Activated naive CD4-positive, alpha-beta T cell treated with anti-CD3 and anti-CD28 coated beads for 36 hours (primary cell): Measurements from ENCODE around the gene TGFB2. TPM values are rescaled to one million over a fixed set of nuclear protein-coding genes. Genes with fewer than 3 reads are reported as not detected.

Experiments
- CTCF ChIA-PET: fragments of 350-600 bp; sonication (Branson Sonifier 250); formaldehyde crosslinking; loops from one replicate; lab custom pipeline; 2021; ENCODE audit warnings: antibody characterized with exemption; lab: Charles Lee
- DNase-seq: peaks from one replicate; pipeline ENCODE4 v3.0.0-alpha.2; 2020
- H3K27ac Mint-ChIP-seq: one replicate; pipeline ENCODE4 v1.8.0; 2021; ENCODE audit warnings: mild to moderate bottlenecking, mixed read lengths
- H3K27me3 Mint-ChIP-seq: one replicate; pipeline ENCODE4 v1.8.0; 2021; ENCODE audit warnings: low read depth, mixed read lengths
- H3K36me3 Mint-ChIP-seq: one replicate; pipeline ENCODE4 v1.8.0; 2021; ENCODE audit warnings: low read depth, mixed read lengths
- H3K4me1 Mint-ChIP-seq: one replicate; pipeline ENCODE4 v1.8.0; 2021; ENCODE audit warnings: low read depth, mixed read lengths
- H3K4me3 Mint-ChIP-seq: one replicate; pipeline ENCODE4 v1.8.0; 2021; ENCODE audit warnings: mild to moderate bottlenecking, moderate library complexity, mixed read lengths
- H3K9me3 Mint-ChIP-seq: one replicate; pipeline ENCODE4 v1.8.0; 2021; ENCODE audit warnings: mixed read lengths
- intact Hi-C: fragments of 100-400 bp; cut with micrococcal nuclease; formaldehyde crosslinking; loops from one replicate; pipeline ENCODE4 v1.15.1; 2023
- total RNA-seq, 2 experiments: library from RNA; stranded (reverse); gene quantifications; one replicate each; pipeline ENCODE4 v1.2.3, GENCODE V29; 2021

Gene TGFB2
- total RNA-seq, 2 experiments from 2014 or later, result 0.14 TPM; not detected in 1

DNA sequence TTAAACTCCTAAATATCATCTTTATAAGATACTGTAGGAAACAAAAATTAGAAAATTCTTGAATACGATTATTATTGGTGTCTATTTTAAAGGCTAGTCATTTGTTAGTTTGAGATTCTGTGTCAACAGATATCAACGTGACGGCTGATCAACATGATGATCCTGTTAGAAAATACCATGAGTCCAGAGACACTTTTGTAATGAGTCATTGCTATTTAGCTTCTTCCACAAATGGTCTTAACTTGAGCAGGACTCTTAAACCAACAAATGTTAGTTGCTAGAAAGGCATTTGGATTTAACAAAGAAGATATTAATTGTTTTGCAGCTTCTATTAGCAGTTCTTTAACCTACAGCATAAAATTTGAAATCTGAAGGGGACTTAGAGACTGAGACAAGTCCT is 131.2 kb downstream of the TGFB2 start:
- H3K27me3 Mint-ChIP-seq, result peaks cover 6% of the 10 kb centered on the region
- DNase-seq, result no peak
- intact Hi-C loops, result no loop called here
- no peaks in the 10 kb centered on the region for H3K9me3 Mint-ChIP-seq
- no peak overlapping the region for H3K27ac Mint-ChIP-seq
- peaks cover 9% of the 10 kb centered on the region for H3K4me1 Mint-ChIP-seq
- CTCF ChIA-PET, result no interaction called here
- H3K36me3 Mint-ChIP-seq, result no peaks in the 10 kb centered on the region
- no peak overlapping the region for H3K4me3 Mint-ChIP-seq

DNA sequence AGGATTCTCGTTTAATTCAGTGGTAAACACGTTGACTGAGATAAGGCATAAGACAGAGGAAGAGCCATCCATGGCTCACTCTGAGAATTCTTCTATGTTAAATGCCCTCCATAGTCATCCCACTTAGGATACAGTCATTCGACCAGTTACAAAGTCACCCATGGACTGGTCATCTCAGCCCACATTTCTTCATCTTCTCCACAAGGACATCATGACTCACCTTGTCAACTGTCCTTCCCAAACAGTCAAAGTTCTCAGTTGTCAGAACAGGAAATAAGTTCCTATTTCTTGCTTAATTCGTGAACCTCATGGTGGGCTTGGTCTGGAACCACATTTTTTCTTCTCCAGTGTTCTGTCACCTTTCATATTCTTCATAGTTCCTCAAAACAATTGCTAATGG is 133.2 kb downstream of the TGFB2 start:
- Mint-ChIP-seq H3K27me3 (peaks cover 9% of the 10 kb centered on the region), H3K9me3 (no peaks in the 10 kb centered on the region), H3K27ac (no peak overlapping the region), H3K4me3 (no peak overlapping the region), H3K4me1 (peaks cover 8% of the 10 kb centered on the region), H3K36me3 (no peaks in the 10 kb centered on the region)
- intact Hi-C loops, result no loop called here
- CTCF ChIA-PET, result no interaction called here
- no peak for DNase-seq

DNA sequence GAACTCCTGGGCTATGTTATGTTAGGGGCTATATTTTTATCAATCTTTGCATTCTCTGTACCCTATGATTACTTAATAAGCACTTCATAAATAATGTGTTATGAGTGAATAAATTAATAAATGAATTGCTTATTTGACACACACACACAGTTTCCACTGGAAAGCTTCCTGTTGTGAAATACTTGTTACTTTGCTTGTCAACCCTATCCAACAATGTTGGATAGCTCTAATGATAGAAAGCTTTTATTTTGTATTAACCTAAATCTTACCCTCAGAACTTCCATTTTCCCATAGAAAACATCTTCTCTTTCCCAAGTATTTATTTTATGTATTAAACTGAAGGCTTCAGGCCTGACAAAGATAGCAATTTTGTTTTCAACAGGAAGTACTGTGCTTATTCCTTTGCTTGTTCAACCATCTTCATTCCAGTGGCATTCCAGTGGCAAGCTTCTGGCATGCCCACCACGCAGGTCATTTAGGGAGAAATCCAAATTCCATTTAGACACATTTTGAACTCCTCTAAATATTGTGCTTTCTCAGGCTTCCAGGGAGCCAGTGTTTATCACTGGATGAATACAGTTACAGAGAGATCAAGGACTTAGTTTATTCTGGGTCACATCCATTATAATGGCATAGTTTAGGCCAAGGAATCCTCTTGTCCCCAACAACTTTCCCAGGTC is 134.4 kb downstream of the TGFB2 start:
- Mint-ChIP-seq H3K9me3 (no peaks in the 10 kb centered on the region), H3K27ac (no peak overlapping the region), H3K27me3 (peaks cover 9% of the 10 kb centered on the region), H3K4me1 (no peaks in the 10 kb centered on the region), H3K36me3 (no peaks in the 10 kb centered on the region), H3K4me3 (no peak overlapping the region)
- intact Hi-C loops, result no loop called here
- no peak for DNase-seq
- CTCF ChIA-PET, result no interaction called here

DNA sequence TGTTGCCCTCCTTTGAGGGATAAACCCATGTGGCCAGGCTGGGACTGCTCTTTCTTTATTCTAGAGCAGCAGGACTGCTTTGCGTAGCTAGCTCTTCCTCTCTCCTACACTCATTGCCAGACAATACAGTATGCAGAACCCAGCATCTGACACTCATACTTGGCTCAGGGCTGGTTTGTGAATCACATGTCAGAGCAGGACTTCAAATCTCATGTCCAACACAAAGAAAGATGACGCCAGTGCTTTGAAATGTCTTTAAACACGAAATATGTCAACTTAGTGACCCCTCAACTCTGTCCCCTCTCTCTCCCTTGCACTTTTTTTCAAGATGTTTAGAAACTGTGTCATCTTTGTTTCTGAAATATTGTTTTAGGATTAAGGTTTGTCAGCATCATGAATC is 135.0 kb downstream of the TGFB2 start:
- Mint-ChIP-seq H3K4me1 (no peaks in the 10 kb centered on the region), H3K4me3 (no peak overlapping the region), H3K27me3 (peaks cover 9% of the 10 kb centered on the region), H3K9me3 (no peaks in the 10 kb centered on the region), H3K27ac (no peak overlapping the region), H3K36me3 (no peaks in the 10 kb centered on the region)
- CTCF ChIA-PET, result no interaction called here
- intact Hi-C loops, result no loop called here
- DNase-seq, result no peak

DNA sequence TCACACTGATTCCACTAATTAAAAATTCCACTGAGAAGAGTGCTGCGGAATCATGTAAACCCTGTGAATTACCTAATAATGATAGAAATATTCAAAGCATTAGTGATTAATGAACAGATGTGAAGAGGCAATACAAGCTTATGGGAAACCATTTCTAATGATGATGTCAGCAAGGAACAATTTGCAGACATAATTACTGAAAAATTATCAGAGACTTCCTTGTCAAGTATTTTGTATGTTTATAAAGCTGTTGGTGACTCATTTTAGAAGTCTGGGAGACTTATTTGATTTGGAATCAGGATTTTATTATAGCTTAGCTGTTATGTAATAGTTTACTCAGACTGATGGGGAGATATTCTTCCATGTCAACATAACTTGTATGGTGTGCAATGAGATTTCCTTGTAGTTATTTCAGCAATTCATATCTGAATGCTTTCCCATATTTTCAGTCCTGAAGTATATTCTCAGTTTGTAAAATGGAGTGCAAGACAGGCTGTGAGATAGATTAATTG is 135.5 kb downstream of the TGFB2 start:
- no peaks in the 10 kb centered on the region for H3K36me3 Mint-ChIP-seq
- H3K27me3 Mint-ChIP-seq, result peaks cover 9% of the 10 kb centered on the region
- no peak for DNase-seq
- H3K9me3 Mint-ChIP-seq, result no peaks in the 10 kb centered on the region
- H3K4me1 Mint-ChIP-seq, result no peaks in the 10 kb centered on the region
- intact Hi-C loops, result no loop called here
- no peak overlapping the region for H3K27ac Mint-ChIP-seq
- CTCF ChIA-PET, result no interaction called here
- H3K4me3 Mint-ChIP-seq, result no peak overlapping the region

DNA sequence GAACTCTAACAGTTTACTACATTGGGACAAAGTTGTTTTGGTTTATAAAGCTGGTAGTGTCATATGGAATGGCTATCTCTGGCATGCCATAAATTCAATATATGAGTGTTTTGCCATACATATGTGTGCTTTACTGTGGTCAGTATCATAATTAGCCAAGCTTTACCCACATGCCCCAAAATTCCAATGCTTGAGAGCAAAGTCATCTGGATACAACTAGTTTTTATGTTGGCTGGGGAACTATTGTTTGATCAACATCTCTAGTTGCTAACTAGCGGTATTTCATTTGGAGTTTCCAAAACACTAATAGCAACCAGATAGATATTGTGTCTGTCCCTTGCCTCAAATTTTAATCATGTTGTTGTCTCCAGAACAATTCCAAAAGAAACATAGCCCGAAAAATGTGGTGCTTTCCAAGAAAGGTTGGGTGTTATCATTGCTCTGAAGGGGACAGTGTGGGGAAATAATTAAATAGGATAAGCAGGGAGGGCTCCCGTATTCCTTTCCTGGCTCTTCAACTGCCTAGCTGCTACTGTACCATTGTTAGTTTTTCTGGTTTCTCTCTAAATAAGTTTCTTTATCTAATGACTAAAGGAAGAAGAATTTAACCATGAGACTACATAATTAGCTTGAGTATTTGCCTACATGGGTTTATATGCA is 136.1 kb downstream of the TGFB2 start:
- intact Hi-C loops, result no loop called here
- CTCF ChIA-PET, result no interaction called here
- H3K4me3 Mint-ChIP-seq, result no peak overlapping the region

DNA sequence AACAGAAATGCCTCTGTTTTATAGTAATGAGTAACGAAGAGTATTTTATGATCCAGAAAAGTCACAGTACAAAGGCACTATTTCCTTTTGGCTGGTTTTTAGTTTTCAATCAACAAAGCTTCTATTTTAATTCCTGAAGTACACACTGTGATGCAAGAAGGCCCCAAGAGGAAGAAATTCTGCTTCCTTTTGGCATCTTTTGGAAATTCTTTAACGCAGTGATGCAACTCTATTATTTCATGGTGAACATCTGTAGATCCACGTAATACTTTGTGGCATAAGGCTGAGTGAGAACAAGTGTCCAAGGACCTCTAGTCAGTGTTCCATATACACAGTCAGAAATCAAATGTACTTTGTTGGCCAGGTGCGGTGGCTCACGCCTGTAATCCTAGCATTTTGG is 137.5 kb downstream of the TGFB2 start:
- Mint-ChIP-seq H3K36me3 (no peaks in the 10 kb centered on the region), H3K27me3 (peaks cover 5% of the 10 kb centered on the region), H3K9me3 (no peaks in the 10 kb centered on the region), H3K27ac (no peak overlapping the region), H3K4me1 (no peaks in the 10 kb centered on the region), H3K4me3 (no peak overlapping the region)
- no peak for DNase-seq
- intact Hi-C loops, result no loop called here
- CTCF ChIA-PET, result no interaction called here

More for the DNA sequence above, 136.1 kb downstream of the TGFB2 start:
- Mint-ChIP-seq H3K9me3 (no peaks in the 10 kb centered on the region), H3K4me1 (no peaks in the 10 kb centered on the region), H3K27ac (no peak overlapping the region), H3K36me3 (no peaks in the 10 kb centered on the region), H3K27me3 (peaks cover 9% of the 10 kb centered on the region)
- no peak for DNase-seq

DNA sequence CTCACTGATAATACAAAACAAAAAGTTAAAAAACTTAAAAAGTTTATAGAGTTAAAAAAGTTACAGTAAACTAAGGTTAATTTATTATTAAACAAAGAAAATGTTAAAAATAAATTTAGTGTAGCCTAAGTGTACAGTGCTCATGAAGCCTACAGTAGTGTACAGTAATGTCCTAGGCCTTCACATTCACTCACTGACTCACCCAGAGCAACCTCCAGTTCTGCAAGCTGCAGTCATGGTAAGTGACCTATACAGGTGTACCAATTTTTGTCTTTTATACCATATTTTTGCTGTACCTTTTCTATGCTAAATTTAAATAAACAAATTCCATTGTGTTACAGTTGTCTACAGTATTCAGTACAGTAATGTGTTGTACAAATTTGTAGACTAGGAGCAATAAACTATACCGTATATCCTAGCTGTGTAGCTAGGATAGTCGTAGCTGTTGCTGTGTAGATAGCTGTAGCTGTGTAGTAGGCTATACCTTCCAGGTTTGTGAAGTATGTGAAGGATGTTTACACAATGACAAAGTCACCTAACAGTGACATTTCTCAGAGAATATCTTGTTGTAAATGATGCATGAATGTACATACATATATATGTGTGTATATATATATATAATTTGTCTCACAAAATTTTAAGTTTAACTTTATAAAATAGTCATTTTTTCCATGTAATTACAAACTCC is 140.2 kb downstream of the TGFB2 start:
- H3K36me3 Mint-ChIP-seq, result no peaks in the 10 kb centered on the region
- no peak overlapping the region for H3K27ac Mint-ChIP-seq
- no peak for DNase-seq
- H3K27me3 Mint-ChIP-seq, result peaks cover 3% of the 10 kb centered on the region
- no peaks in the 10 kb centered on the region for H3K9me3 Mint-ChIP-seq
- intact Hi-C loops, result no loop called here
- no peaks in the 10 kb centered on the region for H3K4me1 Mint-ChIP-seq
- H3K4me3 Mint-ChIP-seq, result no peak overlapping the region
- CTCF ChIA-PET, result no interaction called here

DNA sequence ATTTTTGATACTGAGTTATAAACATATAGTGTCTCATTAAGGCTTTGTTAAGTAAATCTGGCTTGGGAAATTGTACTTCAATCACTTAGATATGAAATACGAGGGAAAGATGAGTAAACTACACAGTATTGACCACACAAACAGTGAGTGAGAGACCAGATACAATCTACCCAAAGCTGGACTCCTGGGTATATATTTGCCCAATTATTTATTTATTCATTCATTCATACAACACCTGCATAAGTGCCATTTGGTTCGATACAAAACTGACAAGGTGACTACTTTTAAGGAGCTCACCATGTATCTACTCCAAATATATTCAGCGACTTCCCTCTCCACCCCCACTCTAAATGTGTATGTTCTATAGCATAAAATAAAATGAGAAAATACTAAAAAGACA is 143.4 kb downstream of the TGFB2 start:
- Mint-ChIP-seq H3K9me3 (no peaks in the 10 kb centered on the region), H3K4me3 (no peak overlapping the region), H3K27me3 (no peaks in the 10 kb centered on the region), H3K4me1 (no peaks in the 10 kb centered on the region), H3K36me3 (no peaks in the 10 kb centered on the region), H3K27ac (no peak overlapping the region)
- no peak for DNase-seq
- CTCF ChIA-PET, result no interaction called here
- intact Hi-C loops, result no loop called here

DNA sequence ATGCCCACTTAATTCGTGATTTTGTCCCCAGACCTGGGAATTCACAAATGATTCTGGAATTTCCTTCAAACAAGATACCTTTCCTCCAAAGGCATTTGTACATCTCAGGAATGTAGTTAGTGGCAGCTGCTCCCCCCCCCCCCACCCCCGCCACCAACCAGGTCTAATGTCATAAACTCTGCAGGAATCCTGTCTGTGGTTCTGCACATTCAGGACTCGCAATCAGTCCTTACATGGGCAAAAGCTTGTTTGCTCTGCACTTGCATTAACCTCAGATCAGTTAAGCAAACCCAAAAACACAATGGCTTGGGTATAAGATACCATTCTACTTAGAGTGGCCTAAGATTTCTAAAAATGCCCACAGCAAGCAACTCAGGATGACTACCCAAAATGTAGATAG is 143.8 kb downstream of the TGFB2 start:
- Mint-ChIP-seq H3K27me3 (no peaks in the 10 kb centered on the region), H3K4me1 (no peaks in the 10 kb centered on the region)

DNA sequence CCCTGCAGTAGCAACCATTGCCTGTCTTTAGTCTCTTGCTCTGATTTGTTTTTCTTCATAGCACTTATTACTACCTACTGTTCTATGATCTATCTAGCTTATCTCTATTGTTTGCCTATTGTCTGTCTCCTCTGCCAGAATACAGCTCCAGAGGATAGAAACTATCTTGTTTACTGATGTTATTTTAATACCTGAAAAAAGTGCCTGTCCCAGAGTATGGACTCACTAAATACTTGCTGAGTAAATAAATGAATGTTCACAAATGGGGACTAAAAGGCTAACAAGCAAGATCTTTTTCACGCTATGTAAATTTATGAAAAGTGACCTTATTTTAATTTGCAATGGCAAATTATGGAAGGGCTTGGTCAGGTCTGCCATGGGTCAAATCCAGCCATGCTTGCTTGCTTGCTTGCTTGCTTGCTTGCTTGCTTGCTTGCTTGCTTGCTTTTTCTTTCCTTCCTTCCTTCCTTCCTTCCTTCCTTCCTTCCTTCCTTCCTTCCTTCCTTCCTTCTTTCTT is 145.3 kb downstream of the TGFB2 start:
- CTCF ChIA-PET, result no interaction called here
- Mint-ChIP-seq H3K27me3 (no peaks in the 10 kb centered on the region), H3K36me3 (no peaks in the 10 kb centered on the region), H3K4me3 (no peak overlapping the region), H3K4me1 (no peaks in the 10 kb centered on the region), H3K9me3 (no peaks in the 10 kb centered on the region), H3K27ac (no peak overlapping the region)
- intact Hi-C loops, result no loop called here
- no peak for DNase-seq

More for the DNA sequence above, 143.8 kb downstream of the TGFB2 start:
- Mint-ChIP-seq H3K4me3 (no peak overlapping the region), H3K9me3 (no peaks in the 10 kb centered on the region), H3K27ac (no peak overlapping the region), H3K36me3 (no peaks in the 10 kb centered on the region)
- CTCF ChIA-PET, result no interaction called here
- DNase-seq, result no peak
- intact Hi-C loops, result no loop called here

DNA sequence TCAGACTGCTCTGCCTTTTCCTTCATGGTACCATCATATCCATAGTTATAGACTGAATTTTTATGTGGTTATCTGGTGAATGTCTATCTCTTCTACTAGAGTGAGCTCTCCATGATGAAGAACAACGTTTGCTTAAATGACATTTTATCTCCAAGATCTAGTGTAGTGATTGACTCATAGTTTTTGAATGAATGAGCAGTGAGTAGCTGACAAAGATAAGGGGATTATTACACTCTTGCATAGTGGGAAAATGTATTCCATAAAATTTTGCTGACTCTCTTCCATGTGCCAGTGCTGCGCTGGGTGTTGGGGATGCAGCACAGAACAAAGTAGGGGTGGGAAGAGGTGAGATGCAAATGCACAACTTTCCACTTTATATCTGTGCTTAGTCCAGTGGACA is 147.7 kb downstream of the TGFB2 start:
- intact Hi-C loops, result no loop called here
- Mint-ChIP-seq H3K36me3 (no peaks in the 10 kb centered on the region), H3K27me3 (no peaks in the 10 kb centered on the region), H3K9me3 (no peaks in the 10 kb centered on the region), H3K4me1 (no peaks in the 10 kb centered on the region), H3K27ac (no peak overlapping the region), H3K4me3 (no peak overlapping the region)
- CTCF ChIA-PET, result no interaction called here
- no peak for DNase-seq
